ENCODE measurements around the gene GSG1. TPM values are rescaled to one million over a fixed set of nuclear protein-coding genes. Genes with fewer than 3 reads are reported as not detected.
"Not testable (repeated sequence)": the region's sequence is repeated elsewhere in the genome, so short reads cannot be mapped to it uniquely, and the experiment has no call there.

Gene GSG1
- total and polyA plus RNA-seq, 7 donors = not detected

- no peak for DNase-seq
- Histone ChIP-seq H3K4me1 (peaks cover 0 to 14% (median 9%) of the 10 kb centered on the region in 4 donors), H3K27ac (no peak overlapping the region), H3K4me3 (no peak overlapping the region), H3K9me3 (no peaks in the 10 kb centered on the region), H3K27me3 (no peaks in the 10 kb centered on the region), H3K36me3 (no peaks in the 10 kb centered on the region)
- 48 to 76% methylated on average over 4 of the region's 4 CpGs for WGBS, 2 donors
- no peak for TF ChIP-seq POLR2AphosphoS5 (IDR thresholded peaks at IDR 0.05)
- TF ChIP-seq EP300 (IDR thresholded peaks at IDR 0.05) = no peak
- no peak for TF ChIP-seq CTCF (IDR thresholded peaks at IDR 0.05)
- TF ChIP-seq POLR2A (IDR thresholded peaks at IDR 0.05) = no peak
- intact Hi-C loops (cut with DNase I) = no loop called here
Observed at GRCh38 chr12:13038491-13039161, 64.8 kb downstream of the GSG1 start.

GRCh38 chr12:13036881-13037280, 66.6 kb downstream of the GSG1 start:
- no peak overlapping the region for H3K4me3 ChIP-seq
- no peak for TF ChIP-seq CTCF (IDR thresholded peaks at IDR 0.05)
- TF ChIP-seq POLR2AphosphoS5 (IDR thresholded peaks at IDR 0.05) = no peak
- TF ChIP-seq EP300 (IDR thresholded peaks at IDR 0.05) = no peak
- no peak for TF ChIP-seq POLR2A (IDR thresholded peaks at IDR 0.05)
- H3K27ac ChIP-seq = no peak overlapping the region
- H3K4me1 ChIP-seq = peaks cover 0 to 14% (median 9%) of the 10 kb centered on the region in 4 donors
- H3K27me3 ChIP-seq = no peaks in the 10 kb centered on the region
- intact Hi-C loops (cut with DNase I) = no loop called here
- no peaks in the 10 kb centered on the region for H3K36me3 ChIP-seq
- no peaks in the 10 kb centered on the region for H3K9me3 ChIP-seq
- WGBS, 2 donors = 91 to 94% methylated on average over 3 of the region's 3 CpGs
- no peak for DNase-seq

GRCh38 chr12:13035335-13035734, 68.1 kb downstream of the GSG1 start:
- H3K9me3 ChIP-seq; H3K4me3 ChIP-seq; DNase-seq; H3K36me3 ChIP-seq; H3K27me3 ChIP-seq; intact Hi-C loops (cut with DNase I); H3K27ac ChIP-seq: not testable (repeated sequence)
- WGBS, 2 donors = 81 to 88% methylated on average over 5 of the region's 5 CpGs
- H3K4me1 ChIP-seq = peaks cover 0 to 14% (median 9%) of the 10 kb centered on the region in 4 donors

Other genes with a start within 250 kb of the GSG1 start
- gene GPRC5A, start 212.1 kb downstream of the GSG1 start, total RNA-seq = 10 to 100 TPM in 1 of 4 donors, 1 to 10 TPM in 3; 2.1 to 11.4 (median 2.8) TPM
- 10 to 100 TPM; 13.8 to 75.5 (median 30.5) TPM for gene GPRC5A, start 212.1 kb downstream of the GSG1 start, polyA plus RNA-seq
- gene GPRC5D, start 151.5 kb downstream of the GSG1 start, total RNA-seq = not detected
- under 1 TPM in 1 of 3 donors, not detected in 2; 0.16 TPM for gene GPRC5D, start 151.5 kb downstream of the GSG1 start, polyA plus RNA-seq
- gene HEBP1, start 103.4 kb downstream of the GSG1 start, total RNA-seq = 10 to 100 TPM; 32.1 to 54.8 (median 38.2) TPM
- gene HEBP1, start 103.4 kb downstream of the GSG1 start, polyA plus RNA-seq = 10 to 100 TPM; 44.9 to 85.8 (median 60.7) TPM
- 1 to 10 TPM; 2.9 to 5.0 (median 4.7) TPM for gene FAM234B, start 59.3 kb downstream of the GSG1 start, total RNA-seq
- gene FAM234B, start 59.3 kb downstream of the GSG1 start, polyA plus RNA-seq = 1 to 10 TPM in 1 of 3 donors, under 1 TPM in 2; 0.60 to 1.1 (median 0.69) TPM
- 100 to 1,000 TPM in 2 of 4 donors, 10 to 100 TPM in 2; 72.1 to 172 (median 94.2) TPM for gene EMP1, start 93.1 kb upstream of the GSG1 start, total RNA-seq
- 100 to 1,000 TPM in 1 of 3 donors, 10 to 100 TPM in 2; 25.8 to 153 (median 34.7) TPM for gene EMP1, start 93.1 kb upstream of the GSG1 start, polyA plus RNA-seq

Measured in sigmoid colon (tissue), 7 donors.